ENCODE measurements around the gene CFL2.
A peak's percentile ranks its signal among the peaks of the same experiment; 100 is the strongest.

The CFL2 gene

GRCh38 chr14:34718750-34719304 is 4.4 kb upstream of the CFL2 start:
- TF ChIP-seq, protein P1, sequence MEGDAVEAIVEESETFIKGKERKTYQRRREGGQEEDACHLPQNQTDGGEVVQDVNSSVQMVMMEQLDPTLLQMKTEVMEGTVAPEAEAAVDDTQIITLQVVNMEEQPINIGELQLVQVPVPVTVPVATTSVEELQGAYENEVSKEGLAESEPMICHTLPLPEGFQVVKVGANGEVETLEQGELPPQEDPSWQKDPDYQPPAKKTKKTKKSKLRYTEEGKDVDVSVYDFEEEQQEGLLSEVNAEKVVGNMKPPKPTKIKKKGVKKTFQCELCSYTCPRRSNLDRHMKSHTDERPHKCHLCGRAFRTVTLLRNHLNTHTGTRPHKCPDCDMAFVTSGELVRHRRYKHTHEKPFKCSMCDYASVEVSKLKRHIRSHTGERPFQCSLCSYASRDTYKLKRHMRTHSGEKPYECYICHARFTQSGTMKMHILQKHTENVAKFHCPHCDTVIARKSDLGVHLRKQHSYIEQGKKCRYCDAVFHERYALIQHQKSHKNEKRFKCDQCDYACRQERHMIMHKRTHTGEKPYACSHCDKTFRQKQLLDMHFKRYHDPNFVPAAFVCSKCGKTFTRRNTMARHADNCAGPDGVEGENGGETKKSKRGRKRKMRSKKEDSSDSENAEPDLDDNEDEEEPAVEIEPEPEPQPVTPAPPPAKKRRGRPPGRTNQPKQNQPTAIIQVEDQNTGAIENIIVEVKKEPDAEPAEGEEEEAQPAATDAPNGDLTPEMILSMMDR (IDR thresholded peaks at IDR 0.05; ENCODE audit: extremely low read depth, missing control alignments), result no peak
- DNase-seq (ENCODE audit: low spot score), result no peak

DNA sequence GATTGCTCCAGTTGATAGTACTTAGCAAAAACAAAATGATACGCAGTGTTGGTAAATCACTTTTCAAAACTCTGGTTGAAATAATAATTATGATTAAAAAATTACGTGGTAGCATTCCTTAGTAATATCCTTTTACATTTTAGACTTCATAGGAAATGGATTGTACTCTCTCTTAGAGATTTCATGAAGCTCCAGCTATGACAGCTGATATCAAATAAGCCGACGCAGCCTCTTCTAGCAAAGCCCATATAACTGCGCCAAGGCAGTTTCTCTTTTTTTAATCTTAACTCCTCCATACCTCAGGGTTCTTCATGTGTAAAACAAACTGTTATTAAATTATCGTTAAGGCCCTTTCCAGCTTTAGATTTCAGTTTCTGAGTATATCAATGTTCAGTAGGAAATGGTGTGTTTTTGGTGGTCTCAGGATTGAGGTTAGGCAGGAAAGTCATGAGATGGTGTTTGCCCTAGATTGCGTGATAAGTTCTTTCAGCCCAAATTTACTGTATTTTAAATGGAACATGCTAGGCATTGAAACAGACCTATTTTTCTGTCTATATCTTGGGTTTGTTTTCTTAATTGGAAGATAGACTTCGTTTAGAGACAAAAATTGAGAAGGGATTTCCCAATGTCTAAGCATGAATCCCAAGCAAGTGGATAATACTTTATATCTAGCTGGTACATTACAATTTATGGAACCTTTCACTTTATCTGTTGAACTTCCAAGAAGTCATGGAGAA is 902 bp upstream of the CFL2 start:
- no peak for DNase-seq (ENCODE audit: low spot score)
- TF ChIP-seq, protein P1 (IDR thresholded peaks at IDR 0.05; ENCODE audit: extremely low read depth, missing control alignments), result no peak

DNA sequence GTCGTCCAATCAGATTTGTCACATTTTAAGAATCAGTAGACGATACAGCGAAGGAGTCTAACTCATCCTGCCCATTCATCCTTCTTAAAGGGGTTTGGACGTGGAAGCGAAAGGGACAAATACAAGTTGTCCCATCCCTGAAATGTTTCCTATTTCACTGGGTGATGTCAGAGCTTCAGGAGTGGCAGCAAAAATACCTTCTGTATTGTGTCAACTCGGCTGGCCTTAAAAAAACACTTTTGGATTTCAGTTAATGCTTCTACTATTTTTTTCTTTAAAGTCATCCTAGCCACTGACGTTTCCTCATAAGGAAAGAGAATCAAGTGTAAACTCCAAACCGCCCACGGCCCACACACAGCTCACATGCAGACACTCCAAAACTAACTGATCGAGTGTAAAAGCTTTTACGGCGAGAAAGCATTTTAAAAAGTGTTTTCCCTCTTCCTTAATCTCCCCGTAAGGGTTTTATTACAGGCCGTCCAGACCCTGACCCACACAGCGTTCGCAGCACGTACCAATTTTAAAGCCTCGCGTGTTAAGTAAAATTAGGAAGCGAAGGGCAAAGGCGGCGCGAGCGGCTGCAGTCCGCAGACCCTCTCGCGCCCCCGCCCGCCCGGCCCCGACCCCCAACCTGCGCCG is 593 bp downstream of the CFL2 start:
- peak; percentile 51 for DNase-seq (ENCODE audit: low spot score)
- TF ChIP-seq, protein P1 (IDR thresholded peaks at IDR 0.05; ENCODE audit: extremely low read depth, missing control alignments), result no peak

GRCh38 chr14:34713122-34713680 is 1.2 kb downstream of the CFL2 start:
- DNase-seq (ENCODE audit: low spot score), result no peak
- TF ChIP-seq, protein P1 (IDR thresholded peaks at IDR 0.05; ENCODE audit: extremely low read depth, missing control alignments), result no peak

DNA sequence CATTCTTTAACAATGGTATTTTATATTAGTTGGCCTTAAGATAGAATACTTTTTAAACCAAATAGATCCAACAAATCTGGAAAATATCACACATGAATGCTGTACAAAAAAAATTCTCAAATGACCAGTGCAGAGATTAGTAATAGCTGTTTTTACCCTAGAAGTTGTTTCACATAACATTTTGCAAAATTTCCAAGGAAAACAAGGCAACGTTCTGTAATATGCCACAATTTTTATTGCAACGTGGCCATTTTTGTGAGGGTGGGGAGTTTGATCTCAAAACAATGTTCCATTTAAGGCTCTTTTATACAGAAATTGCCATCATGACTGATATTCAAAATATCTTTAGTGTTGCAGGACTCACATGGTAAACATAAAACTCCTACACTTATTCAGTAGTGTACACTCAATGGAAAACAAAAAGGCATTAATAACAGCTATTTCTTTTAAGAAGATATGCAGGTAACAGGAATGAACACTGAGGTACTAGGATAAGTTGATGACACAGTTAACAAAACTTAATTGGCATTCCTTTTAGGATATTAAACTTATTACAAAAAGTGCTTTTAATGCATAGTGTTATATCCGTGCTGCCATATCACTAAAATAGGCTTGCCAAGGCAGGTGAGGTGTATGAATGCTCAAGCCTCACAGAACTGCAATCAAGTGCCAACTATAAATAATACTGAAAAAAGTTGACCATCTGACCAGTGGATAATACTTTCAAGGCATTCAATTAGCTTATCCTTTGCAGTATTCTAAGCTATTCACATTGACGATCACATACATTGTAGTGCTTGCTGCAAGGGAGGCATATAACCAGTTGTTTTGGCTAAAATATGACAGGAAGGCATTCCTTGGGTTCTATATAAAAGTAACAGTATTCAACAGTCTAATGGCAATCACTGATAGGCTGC is 2.3 kb downstream of the CFL2 start:
- TF ChIP-seq, protein P1 (IDR thresholded peaks at IDR 0.05; ENCODE audit: extremely low read depth, missing control alignments), result no peak
- no peak for DNase-seq (ENCODE audit: low spot score)

- TF ChIP-seq, protein P1 (IDR thresholded peaks at IDR 0.05; ENCODE audit: extremely low read depth, missing control alignments), result no peak
- peak; percentile 70 for DNase-seq (ENCODE audit: low spot score)
Observed at GRCh38 chr14:34711169-34711568, 3.2 kb downstream of the CFL2 start.

All from GM20000 (cell line).